ENCODE measurements around the gene SLC38A3.
A peak's percentile ranks its signal among the peaks of the same experiment; 100 is the strongest.

Gene SLC38A3

DNA sequence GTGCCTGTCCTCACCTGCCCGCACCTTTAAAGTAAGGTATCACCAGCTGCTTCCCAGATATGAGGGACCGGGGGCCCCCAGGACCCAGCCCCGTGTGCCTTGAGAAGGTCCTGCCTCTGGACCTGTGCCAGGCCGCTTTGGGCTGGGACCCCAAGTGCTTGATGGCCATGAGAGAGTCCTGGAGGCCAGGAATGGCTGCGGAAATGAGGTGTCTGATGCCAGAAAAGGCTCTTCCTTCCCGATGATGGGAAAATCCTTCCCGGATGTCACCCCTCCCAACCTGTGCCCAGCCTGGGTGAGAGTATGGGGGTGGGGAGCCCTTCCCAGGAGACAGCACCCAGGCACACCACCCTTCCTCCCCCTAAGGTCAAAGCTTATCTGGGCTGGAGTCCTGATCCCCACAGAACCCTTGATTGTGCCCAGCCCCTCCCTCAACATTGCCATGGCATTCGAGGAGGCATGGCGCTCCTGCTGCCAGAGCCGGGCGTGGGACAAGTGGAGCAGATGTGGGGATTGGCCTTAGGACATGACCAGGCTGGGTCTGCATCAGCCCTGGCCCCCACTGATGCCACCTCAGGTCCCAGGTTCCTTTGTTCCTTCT lies 35.7 kb upstream of the SLC38A3 start:
- DNase-seq: no peak

DNA sequence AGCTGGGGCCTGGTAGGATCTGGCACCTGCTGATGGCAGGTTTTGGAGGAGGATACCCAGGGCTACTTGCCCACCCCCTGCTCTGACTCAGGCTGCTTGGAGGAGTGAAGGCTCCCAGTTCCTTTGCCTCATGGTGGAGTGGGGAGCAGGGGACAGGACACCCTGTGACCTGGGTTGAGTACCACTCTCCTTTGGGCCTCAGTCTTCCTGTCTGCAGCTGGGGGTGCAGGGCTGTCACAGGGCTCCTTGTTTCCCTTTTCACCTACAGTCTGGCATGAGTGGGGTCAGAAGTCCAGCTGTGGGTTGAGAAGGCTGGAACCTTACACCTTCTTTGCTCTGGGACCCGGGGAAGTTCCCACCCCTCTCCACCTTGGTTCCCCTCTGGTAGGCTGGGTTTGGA lies 35.2 kb upstream of the SLC38A3 start:
- DNase-seq: no peak

DNA sequence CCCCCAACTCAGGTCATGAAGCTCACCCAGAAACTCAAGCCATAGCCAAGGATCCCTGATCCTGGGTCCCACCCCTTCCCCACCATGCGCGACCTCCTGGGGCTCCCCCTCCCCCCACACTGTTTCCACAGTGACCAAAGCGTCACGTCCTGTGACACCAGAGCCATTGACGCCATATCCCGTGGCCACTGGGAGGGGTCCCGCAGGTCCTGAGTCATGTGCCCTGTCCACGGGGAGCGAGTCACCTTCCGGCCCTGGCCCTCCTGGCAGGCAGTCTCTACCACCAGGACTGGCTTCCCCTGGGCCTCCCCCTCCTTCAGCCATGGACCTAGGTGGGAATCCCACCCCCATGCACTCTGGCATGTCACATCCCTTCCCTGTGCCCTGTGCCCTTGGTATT lies 34.4 kb upstream of the SLC38A3 start:
- peak; percentile 49 to 62 (median 51) for DNase-seq

DNA sequence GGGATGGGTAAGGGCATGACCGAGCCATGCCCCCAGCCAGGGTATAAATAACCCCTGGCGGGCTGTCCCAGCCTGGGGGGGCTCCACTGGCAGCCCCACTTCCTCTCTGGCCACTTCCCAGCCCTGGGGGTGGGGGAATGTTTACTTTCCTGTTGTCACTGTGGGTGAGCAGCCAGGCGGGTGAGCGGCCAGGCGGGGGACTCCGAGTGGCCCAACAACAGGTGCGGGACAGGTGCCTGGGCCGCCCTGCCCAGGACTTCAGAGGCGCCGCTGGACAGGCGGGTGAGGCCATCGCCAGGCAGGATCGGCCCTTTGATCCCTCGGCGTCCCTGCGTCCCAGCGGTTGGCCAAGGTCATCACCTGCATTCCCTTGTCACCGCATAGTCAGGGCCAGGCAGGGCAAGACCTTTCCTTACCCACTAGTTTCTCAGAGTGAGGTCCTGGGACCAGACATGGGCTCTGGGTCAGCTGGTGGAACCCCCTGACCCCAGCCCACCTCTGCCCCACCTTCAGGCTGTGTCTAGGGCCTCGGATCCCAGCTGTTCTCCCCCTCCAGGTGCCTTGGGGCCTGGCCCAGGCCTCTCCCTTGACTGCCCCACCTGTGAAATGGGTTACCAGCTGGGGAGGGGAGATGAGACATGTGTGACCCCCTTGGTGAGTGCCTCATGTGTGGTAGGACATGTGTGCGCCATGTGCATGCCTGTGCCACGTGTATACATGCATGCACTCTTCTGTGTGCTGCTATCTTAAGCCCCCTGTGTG lies 33.4 kb upstream of the SLC38A3 start:
- DNase-seq: no peak

DNA sequence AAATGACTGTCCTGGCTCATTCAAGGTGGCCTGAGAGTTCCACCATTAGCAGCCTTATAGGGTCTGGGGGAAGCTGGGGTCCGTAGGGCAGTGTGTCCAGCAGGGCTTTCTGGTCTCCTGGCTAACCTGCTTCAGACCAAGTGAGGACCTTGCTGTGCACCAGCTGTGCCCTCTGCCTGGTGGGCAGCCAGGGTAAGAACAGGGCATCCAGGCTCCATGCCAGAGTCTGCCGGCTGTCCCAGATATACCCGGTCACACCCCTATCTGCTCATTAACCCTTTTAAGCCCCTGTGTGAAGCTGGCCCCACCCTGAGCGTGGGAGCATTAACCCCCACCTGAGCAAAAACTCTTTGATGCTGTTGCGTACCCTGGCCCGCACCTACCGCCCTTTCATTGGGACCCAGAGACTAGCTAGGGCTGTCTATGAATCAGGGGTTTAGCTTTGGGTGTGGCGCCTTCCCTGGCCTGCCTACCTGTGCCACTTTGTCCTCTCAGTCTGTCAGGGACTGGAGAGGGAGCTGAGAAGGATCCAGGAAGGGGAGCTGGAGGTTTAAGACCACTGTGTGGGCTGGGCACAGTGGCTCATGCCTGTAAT lies 32.3 kb upstream of the SLC38A3 start:
- DNase-seq: no peak

DNA sequence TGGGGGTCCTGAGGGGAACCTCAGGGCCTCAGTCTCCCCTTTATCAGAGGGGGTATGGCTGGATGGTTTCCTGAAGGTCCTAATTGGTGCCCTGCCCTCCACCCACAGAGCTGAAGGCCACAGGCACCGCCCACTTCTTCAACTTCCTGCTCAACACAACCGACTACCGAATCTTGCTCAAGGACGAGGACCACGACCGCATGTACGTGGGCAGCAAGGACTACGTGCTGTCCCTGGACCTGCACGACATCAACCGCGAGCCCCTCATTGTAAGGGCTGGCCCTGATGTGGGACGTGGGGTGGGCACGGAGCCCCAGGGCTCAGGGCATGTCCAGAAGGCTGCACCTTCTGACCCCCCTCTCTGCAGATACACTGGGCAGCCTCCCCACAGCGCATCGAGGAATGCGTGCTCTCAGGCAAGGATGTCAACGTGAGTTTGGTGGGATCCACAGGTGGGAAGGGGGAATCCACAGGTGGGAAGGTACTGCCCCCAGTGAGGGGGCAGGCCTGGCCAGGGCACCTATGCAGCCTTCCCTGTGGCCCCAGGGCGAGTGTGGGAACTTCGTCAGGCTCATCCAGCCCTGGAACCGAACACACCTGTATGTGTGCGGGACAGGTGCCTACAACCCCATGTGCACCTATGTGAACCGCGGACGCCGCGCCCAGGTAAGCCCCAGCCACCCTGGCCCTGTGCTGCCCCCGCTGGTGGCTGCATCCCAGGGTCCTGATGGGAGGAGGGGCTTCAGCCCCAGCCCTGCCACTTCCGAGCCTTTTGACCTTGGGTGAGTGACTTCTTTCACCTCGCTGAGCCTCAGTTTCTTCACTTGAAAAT lies 31.2 kb upstream of the SLC38A3 start:
- DNase-seq: peak; percentile 60 to 72 (median 68)

GRCh38 chr3:50174517-50174895 lies 30.6 kb upstream of the SLC38A3 start:
- no peak for DNase-seq

- no peak for DNase-seq
Observed at GRCh38 chr3:50174947-50175524, 30.0 kb upstream of the SLC38A3 start.

- DNase-seq: no peak
Observed at GRCh38 chr3:50177346-50177745, 27.7 kb upstream of the SLC38A3 start.

DNA sequence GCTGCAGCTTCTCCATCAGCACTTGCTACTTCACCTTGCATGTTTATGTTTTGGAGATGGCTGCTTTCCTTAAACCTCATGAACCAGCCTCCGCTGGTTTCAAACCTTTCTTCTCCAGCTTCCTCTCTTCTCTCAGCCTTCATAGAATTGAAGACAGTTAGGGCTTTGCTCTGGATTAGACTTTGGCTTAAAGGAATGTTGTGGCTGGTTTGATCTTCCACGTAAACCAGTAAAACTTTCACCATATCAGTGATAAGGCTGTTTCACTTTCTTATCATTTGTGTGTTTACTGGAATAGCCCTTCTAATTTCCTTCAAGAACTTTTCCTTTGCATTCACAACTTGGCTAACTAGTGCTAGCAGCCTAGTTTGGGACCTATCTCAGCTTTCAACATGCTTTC lies 25.4 kb upstream of the SLC38A3 start:
- no peak for DNase-seq

DNA sequence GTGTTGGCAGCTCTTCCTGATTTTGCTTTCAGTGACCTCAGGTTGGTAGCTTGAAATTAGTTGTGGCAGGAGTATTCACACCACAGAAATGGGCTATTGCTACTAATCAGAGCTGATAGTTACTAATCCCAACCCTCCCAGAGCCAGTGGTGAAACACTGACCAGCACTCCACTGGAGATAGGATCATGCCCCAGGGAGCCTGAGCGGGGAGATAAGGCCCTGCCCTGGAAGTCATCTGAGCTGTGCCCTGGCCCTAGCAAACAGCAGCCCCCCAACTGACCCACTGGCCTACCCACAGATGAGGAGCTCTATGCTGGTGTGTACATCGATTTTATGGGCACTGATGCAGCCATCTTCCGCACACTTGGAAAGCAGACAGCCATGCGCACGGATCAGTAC lies 23.1 kb upstream of the SLC38A3 start:
- no peak for DNase-seq

GRCh38 chr3:50182533-50183099 lies 22.5 kb upstream of the SLC38A3 start:
- no peak for DNase-seq

DNA sequence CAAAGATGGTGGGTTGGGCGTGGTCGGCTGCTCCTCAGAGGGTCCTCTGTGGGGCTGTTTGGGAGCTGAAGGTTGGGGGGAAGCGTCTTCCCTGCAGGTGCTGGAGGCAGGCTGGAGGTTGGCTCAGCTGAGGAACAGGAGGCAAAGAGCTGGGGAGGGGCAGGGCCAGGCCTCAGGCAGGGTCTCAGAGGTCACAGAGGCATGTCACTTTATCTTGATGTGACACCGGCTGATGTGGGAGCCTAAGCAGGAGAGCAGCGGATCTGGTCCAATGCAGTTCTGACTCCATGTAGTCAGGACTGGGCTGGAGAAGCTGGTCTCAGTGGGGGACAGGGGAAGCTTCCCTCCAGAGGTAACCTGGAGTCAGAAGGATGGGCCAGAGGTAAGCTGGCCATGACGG lies 21.3 kb upstream of the SLC38A3 start:
- no peak for DNase-seq

GRCh38 chr3:50184242-50184978 lies 20.7 kb upstream of the SLC38A3 start:
- no peak for DNase-seq

GRCh38 chr3:50185230-50185629 lies 19.8 kb upstream of the SLC38A3 start:
- DNase-seq: no peak

DNA sequence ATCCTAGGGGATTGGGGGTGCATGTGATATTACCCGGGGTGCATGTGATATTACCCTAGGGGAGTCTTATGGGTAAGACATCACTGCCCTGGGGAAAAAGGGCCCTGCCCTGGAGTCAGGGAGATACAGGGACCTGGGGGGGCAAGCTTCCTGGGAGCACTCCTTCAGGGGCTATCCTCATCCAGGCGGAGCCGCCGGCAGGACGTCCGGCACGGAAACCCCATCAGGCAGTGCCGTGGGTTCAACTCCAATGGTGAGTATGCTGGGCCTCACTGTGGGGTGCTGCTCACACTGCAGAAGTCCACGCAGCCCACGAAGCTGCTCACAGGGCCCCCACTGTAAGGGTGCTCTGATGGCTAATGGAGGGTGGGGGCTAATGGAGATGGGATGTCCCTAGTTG lies 19.0 kb upstream of the SLC38A3 start:
- DNase-seq: no peak

GRCh38 chr3:50187750-50188149 lies 17.3 kb upstream of the SLC38A3 start:
- no peak for DNase-seq

GRCh38 chr3:50189274-50189673 lies 15.8 kb upstream of the SLC38A3 start:
- peak; percentile 77 to 88 (median 81) for DNase-seq

GRCh38 chr3:50189989-50190388 lies 15.1 kb upstream of the SLC38A3 start:
- DNase-seq: no peak

DNA sequence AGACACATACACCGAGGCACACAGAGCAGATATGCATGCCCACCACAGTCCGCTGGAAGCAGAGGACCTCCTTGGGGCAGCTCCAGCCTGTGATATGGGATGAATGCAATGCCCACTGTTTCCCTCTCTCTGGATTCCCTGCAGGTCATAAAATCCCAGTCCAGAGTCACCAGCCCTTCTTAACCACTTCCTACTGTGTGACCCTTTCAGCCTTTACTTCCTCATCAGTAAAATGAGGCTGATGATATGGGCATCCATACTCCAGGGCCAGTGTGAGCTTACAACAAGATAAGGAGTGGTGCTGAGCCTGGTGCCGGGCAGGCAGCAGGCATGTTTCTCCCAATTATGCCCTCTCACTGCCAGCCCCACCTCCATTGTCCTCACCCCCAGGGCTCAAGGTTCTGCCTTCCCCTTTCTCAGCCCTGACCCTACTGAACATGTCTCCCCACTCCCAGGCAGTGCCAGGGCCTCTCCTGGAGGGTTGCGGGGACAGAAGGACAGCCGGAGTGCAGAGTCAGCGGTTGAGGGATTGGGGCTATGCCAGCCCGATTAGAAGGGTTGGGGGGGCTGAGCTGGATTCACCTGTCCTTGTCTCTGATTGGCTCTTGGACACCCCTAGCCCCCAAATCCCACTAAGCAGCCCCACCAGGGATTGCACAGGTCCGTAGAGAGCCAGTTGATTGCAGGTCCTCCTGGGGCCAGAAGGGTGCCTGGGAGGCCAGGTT lies 14.0 kb upstream of the SLC38A3 start, which contains the start of gene GNAT1:
Gene GNAT1, plus strand, starts transcription at position 675 of the 725 bp plus-strand sequence. CDS start 116 bp downstream, outside the sequence.
- DNase-seq: peak; percentile 57 to 67 (median 64)

DNA sequence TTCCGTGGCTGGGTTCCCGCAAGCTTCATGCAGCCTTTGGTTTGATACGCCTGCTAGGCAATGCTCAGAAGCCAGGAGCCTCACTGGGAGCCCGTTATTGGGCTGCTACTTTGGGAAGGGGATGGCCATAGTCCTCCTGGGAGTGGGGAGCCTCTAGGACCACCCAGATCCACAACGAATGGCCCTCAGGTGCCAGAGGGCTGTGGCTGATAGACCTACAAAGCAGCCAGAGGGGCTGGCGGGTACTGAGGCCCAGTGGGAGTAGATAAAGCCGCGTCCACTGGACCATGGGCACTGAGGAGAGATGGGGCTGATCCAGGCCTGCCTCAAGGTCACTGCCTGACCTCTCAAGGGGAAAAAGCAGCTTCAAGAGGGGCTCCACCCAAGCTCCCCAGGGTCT lies 12.9 kb upstream of the SLC38A3 start:
- no peak for DNase-seq
